ENCODE results near the gene KEL. TPM values are rescaled to one million over a fixed set of nuclear protein-coding genes. Genes with fewer than 3 reads are reported as not detected.

KEL gene
- 0.07 and 0.13 TPM in 2 replicates for total RNA-seq

GRCh38 chr7:142961973-142962926, at the start of gene KEL:
TSS of gene KEL (minus strand) at chr7:142962363. CDS start at chr7:142962206, 157 bp downstream.

GRCh38 chr7:142939226-142939910, 22.8 kb downstream of the KEL start, which contains the start of gene LLCFC1:
TSS of gene LLCFC1 (plus strand) at chr7:142939484. CDS start at chr7:142939622, 138 bp downstream.

GRCh38 chr7:142933624-142934023, 28.5 kb downstream of the KEL start, which contains the start of gene TRPV5:
TSS of gene TRPV5 (minus strand) at chr7:142933746. CDS start at chr7:142933459, 287 bp downstream.

Other genes starting within 250 kb of the KEL start
- not detected in 2 replicates for gene PRSS1, start 212.9 kb downstream of the KEL start, total RNA-seq
- 0.27 TPM in 1 of 2 replicates, not detected in the other for gene PRSS2, start 191.4 kb downstream of the KEL start, total RNA-seq
- gene EPHB6, start 107.3 kb downstream of the KEL start, total RNA-seq: 0.66 and 2.2 TPM in 2 replicates
- not detected in 2 replicates for gene TRPV6, start 76.6 kb downstream of the KEL start, total RNA-seq
- gene TRPV5, start 28.6 kb downstream of the KEL start, total RNA-seq: not detected in 2 replicates
- not detected in 2 replicates for gene LLCFC1, start 22.9 kb downstream of the KEL start, total RNA-seq
- 0.27 TPM in 1 of 2 replicates, not detected in the other for gene OR9A2, start 64.8 kb upstream of the KEL start, total RNA-seq
- not detected in 2 replicates for gene OR6V1, start 90.0 kb upstream of the KEL start, total RNA-seq
- not detected in 2 replicates for gene PIP, start 169.7 kb upstream of the KEL start, total RNA-seq
- not detected in 2 replicates for gene TAS2R39, start 221.1 kb upstream of the KEL start, total RNA-seq

Data from thoracic aorta endothelial cell (primary cell).